ENCODE results near the gene MET.
"Not testable (repeated sequence)": the region's sequence is repeated elsewhere in the genome, so short reads cannot be mapped to it uniquely, and the experiment has no call there.

MET gene

GRCh38 chr7:116730097-116731022 lies 58.4 kb downstream of the MET start:
- DNase-seq = no peak

- no peak for DNase-seq
Observed at GRCh38 chr7:116731023-116731395, 59.0 kb downstream of the MET start.

- DNase-seq = no peak
Observed at GRCh38 chr7:116731445-116732335, 59.7 kb downstream of the MET start.

- DNase-seq = no peak
Observed at GRCh38 chr7:116732788-116733694, 61.0 kb downstream of the MET start.

- DNase-seq = no peak
Observed at GRCh38 chr7:116733924-116734580, 62.1 kb downstream of the MET start.

- DNase-seq = no peak
Observed at GRCh38 chr7:116734710-116735109, 62.7 kb downstream of the MET start.

- no peak for DNase-seq
Observed at GRCh38 chr7:116736927-116737715, 65.1 kb downstream of the MET start.

- DNase-seq = no peak
Observed at GRCh38 chr7:116738378-116738777, 66.4 kb downstream of the MET start.

GRCh38 chr7:116739307-116739706 lies 67.3 kb downstream of the MET start:
- DNase-seq = no peak

GRCh38 chr7:116740231-116740630 lies 68.2 kb downstream of the MET start:
- DNase-seq = no peak

GRCh38 chr7:116740755-116741462 lies 68.9 kb downstream of the MET start:
- no peak for DNase-seq

- no peak for DNase-seq
Observed at GRCh38 chr7:116741625-116742316, 69.8 kb downstream of the MET start.

GRCh38 chr7:116742641-116743040 lies 70.6 kb downstream of the MET start:
- no peak for DNase-seq

- DNase-seq = not testable (repeated sequence)
Observed at GRCh38 chr7:116743835-116744234, 71.8 kb downstream of the MET start.

- DNase-seq = not testable (repeated sequence)
Observed at GRCh38 chr7:116746388-116746787, 74.4 kb downstream of the MET start.

- DNase-seq = not testable (repeated sequence)
Observed at GRCh38 chr7:116751070-116751469, 79.1 kb downstream of the MET start.

GRCh38 chr7:116752305-116753074 lies 80.5 kb downstream of the MET start:
- DNase-seq = no peak

- no peak for DNase-seq
Observed at GRCh38 chr7:116753130-116753529, 81.1 kb downstream of the MET start.

- DNase-seq = no peak
Observed at GRCh38 chr7:116754186-116754585, 82.2 kb downstream of the MET start.
